ENCODE data around the gene NR2E1. TPM values are rescaled to one million over a fixed set of nuclear protein-coding genes. Genes with fewer than 3 reads are reported as not detected.

The NR2E1 gene
- total RNA-seq, 2 donors from 2014 or later, result not detected

DNA sequence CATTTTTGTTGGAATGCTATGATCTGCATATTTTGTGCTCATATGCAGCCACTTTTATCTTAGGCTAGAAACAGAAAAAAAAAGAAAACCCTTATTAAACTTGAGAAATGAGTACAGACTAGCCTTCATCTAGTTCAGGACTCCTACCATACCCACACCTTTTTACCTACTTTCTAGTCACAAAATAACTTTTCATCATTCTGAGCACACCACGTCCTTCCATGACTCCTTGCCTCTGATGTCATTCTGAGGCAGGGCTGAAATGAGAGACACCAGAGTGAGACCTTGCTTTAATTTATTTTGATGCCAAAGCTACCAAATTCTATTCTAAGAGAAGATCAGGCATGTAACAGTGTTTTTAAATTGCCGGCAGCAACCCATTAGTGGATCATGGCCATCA is 56.2 kb downstream of the NR2E1 start:
- H3K36me3 Mint-ChIP-seq, result peaks cover 5 to 7% of the 10 kb centered on the region in 2 donors
- no peak for DNase-seq (ENCODE audit: low spot score in 2 of 2)
- peak overlapping the region in 1 of 2 donors; percentile 65 for H3K27ac Mint-ChIP-seq
- no peaks in the 10 kb centered on the region for H3K9me3 Mint-ChIP-seq
- ATAC-seq, result peak; percentile 47 to 54

DNA sequence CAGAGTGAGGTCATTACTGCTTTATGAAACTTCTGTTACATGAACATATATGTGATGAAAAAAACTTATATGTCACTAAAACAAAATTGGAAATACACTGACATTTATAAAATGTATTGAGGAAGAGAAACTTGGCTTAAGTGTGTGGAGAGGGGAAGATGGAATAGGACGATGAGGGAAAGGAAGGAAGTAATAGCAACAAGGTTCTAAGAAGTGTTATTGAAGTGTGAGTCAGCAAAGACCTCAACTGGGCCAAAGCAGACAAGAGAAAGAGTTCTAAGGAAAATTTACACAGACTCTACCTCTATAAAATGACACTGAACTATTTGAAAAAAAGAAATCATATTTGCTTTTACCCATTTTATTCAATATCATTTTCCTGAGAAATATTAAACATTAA is 56.7 kb downstream of the NR2E1 start:
- ATAC-seq, result peak in 1 of 2 donors; percentile 38
- peaks cover 5 to 7% of the 10 kb centered on the region in 2 donors for H3K36me3 Mint-ChIP-seq
- no peak for DNase-seq (ENCODE audit: low spot score in 2 of 2)
- peak overlapping the region in 1 of 2 donors; percentile 65 for H3K27ac Mint-ChIP-seq
- no peaks in the 10 kb centered on the region for H3K9me3 Mint-ChIP-seq

DNA sequence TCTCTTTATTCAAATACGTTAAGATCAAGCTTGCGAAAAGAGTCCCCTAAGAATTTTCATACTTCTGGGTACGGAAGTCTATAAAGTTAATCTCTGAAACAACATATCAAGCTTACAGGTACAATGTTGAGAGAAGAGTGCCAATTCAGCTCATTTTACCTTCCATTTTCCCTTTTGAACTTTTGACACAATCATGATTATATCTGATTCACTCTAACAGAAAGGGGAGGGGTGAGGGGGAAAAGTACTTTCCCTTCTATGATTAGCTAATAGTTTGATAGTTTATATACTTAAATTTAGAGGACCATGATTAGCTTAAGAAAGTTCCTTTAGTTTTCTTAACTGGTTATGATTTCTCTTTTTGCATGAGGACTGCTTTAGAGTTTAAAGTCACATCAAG is 61.5 kb downstream of the NR2E1 start:
- no peak for ATAC-seq
- no peaks in the 10 kb centered on the region for H3K36me3 Mint-ChIP-seq
- no peak overlapping the region for H3K27ac Mint-ChIP-seq

DNA sequence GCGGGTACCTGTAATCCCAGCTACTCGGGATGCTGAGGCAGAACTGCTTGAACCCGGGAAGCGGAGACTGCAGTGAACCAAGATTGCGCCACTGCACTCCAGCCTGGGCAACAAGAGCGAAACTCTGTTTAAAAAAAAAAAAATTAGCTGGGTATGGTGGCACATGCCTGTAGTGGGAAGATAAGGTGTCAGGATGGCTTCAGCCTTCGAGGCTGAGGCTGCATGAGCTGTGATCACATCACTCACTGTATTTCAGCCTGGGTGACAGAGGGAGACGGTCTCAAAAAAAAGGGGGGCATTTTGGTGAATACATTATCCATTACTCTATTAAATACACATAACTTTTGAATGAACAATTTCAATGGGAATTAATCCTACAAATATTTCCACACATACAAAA is 62.6 kb downstream of the NR2E1 start:
- ATAC-seq, result no peak
- no peak for DNase-seq (ENCODE audit: low spot score in 2 of 2)
- Mint-ChIP-seq H3K9me3 (no peaks in the 10 kb centered on the region), H3K36me3 (no peaks in the 10 kb centered on the region), H3K27ac (peak overlapping the region in 1 of 2 donors; percentile 60)

More for the DNA sequence above, 61.5 kb downstream of the NR2E1 start:
- H3K9me3 Mint-ChIP-seq, result no peaks in the 10 kb centered on the region
- no peak for DNase-seq (ENCODE audit: low spot score in 2 of 2)

DNA sequence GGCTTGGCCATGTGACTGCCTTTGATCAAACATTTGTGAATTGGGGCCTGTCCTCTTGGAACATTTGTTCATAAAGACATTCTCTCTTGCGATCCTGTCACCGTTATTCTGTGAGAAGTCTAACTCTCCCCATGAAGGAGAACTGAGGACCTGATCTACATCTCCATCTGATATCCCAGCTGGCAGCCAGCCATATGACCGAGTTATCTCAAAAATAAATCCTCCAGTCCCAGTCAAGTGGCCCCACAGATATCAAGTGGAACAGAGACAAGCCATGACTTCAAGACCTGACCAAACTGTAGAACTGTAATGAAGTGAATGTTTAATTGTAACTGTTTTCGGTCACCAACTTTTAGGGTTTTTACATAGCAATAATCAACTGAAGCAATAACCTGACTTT is 69.3 kb downstream of the NR2E1 start:
- H3K9me3 Mint-ChIP-seq, result no peaks in the 10 kb centered on the region
- DNase-seq (ENCODE audit: low spot score in 2 of 2), result no peak
- no peak overlapping the region for H3K27ac Mint-ChIP-seq
- no peak for ATAC-seq
- peaks cover 0 to 12% of the 10 kb centered on the region in 2 donors for H3K36me3 Mint-ChIP-seq

DNA sequence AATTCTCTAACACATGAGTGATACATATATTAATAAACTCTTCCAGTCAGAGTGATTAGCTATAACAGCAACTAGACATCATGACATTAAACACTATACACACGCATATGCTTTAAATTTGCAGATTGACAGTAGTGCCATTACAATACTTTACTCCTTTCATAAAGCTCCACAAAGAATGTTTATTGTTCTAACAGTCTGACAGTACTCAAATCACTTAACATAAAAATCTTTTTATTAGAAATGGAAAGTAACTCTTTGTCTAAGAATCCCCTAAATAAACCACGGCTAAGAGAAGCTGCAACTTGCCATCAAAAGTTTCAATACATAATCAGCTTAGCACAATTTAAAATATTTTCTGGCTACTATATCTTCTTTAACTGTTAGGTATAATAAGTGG is 71.0 kb downstream of the NR2E1 start:
- ATAC-seq, result no peak
- Mint-ChIP-seq H3K36me3 (peaks cover 2 to 23% of the 10 kb centered on the region in 2 donors), H3K27ac (no peak overlapping the region), H3K9me3 (no peaks in the 10 kb centered on the region)
- DNase-seq (ENCODE audit: low spot score in 2 of 2), result no peak

GRCh38 chr6:108238322-108238721 is 72.5 kb downstream of the NR2E1 start:
- no peak for DNase-seq (ENCODE audit: low spot score in 2 of 2)
- Mint-ChIP-seq H3K27ac (no peak overlapping the region), H3K36me3 (peaks cover 7 to 38% of the 10 kb centered on the region in 2 donors), H3K9me3 (no peaks in the 10 kb centered on the region)
- no peak for ATAC-seq

Other genes with a start within 250 kb of the NR2E1 start
- 100 to 1,000 TPM in 1 of 2 donors, 10 to 100 TPM in 1; 97.4 to 105 TPM for gene SEC63, start 207.8 kb upstream of the NR2E1 start, total RNA-seq
- 10 to 100 TPM in 1 of 2 donors, 1 to 10 TPM in 1; 5.4 to 22.2 TPM for gene OSTM1, start 91.3 kb upstream of the NR2E1 start, total RNA-seq
- gene SNX3, start 95.0 kb downstream of the NR2E1 start, total RNA-seq, result 10 to 100 TPM; 49.1 to 76.5 TPM
- gene AFG1L, start 129.0 kb downstream of the NR2E1 start, total RNA-seq, result 1 to 10 TPM; 3.4 to 6.5 TPM

Data from activated naive CD4-positive, alpha-beta T cell treated with anti-CD3 and anti-CD28 coated beads, Interleukin-2, amount 50 U/mL, for 72 hours (primary cell).